ENCODE data around the gene OFD1.

OFD1 gene

GRCh38 chrX:13774696-13775095, 40.1 kb downstream of the OFD1 start:
- no peak overlapping the region for H3K4me2 ChIP-seq (ENCODE audit: insufficient read depth, low read length)
- no peaks in the 10 kb centered on the region for H3K79me2 ChIP-seq (ENCODE audit: insufficient read depth, low read length)
- no peak overlapping the region for H3K4me3 ChIP-seq (ENCODE audit: low read depth in 1 of 2, low read length in 2 of 2)
- ATAC-seq (ENCODE audit: insufficient read depth, low read depth) (no peak), DNase-seq (no peak)
- H3K9me3 ChIP-seq (ENCODE audit: insufficient read depth, low read length, severe bottlenecking), result no peaks in the 10 kb centered on the region
- no peak for TF ChIP-seq EZH2 (IDR thresholded peaks at IDR 0.05; ENCODE audit: borderline replicate concordance, low read depth, low read length, severe bottlenecking)
- no peak for TF ChIP-seq CTCF (IDR thresholded peaks at IDR 0.05; ENCODE audit: borderline replicate concordance, extremely low read depth, low read length, poor library complexity, severe bottlenecking)
- no peaks in the 10 kb centered on the region for H3K4me1 ChIP-seq (ENCODE audit: insufficient read depth, low read length)
- H3K27me3 ChIP-seq (ENCODE audit: insufficient read depth, low read length, poor library complexity), result no peaks in the 10 kb centered on the region
- no peak overlapping the region for H2AFZ ChIP-seq (ENCODE audit: low read depth, low read length)
- no peak overlapping the region for H3K27ac ChIP-seq (ENCODE audit: low read length)
- H4K20me1 ChIP-seq (ENCODE audit: insufficient read depth, low read length), result no peaks in the 10 kb centered on the region
- no peak overlapping the region for H3K9ac ChIP-seq (ENCODE audit: low read depth, low read length)
- H3K36me3 ChIP-seq (ENCODE audit: insufficient read depth, low read length), result peaks cover 21% of the 10 kb centered on the region; the same call in 1 of the 2 replicates

DNA sequence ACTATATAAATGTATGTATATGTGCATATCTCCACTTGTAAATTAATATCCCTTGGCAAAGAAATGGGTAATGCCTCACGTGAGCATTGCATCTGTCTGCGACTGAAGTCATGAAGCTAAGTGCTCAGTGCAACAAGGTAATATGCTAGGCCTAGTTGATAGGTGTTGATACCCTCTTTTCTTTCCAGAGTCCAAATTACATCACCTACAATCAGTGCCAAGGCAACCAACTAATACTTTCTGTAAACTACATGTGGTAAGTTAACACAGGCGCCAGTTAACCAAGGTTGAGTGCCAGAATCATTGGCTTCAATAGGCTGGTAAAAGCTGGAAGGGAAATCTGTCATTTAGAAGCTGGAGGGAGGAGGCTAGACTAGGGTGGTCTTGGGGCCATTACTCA, 41.3 kb downstream of the OFD1 start:
- no peak overlapping the region for H2AFZ ChIP-seq (ENCODE audit: low read depth, low read length)
- H3K9me3 ChIP-seq (ENCODE audit: insufficient read depth, low read length, severe bottlenecking), result no peaks in the 10 kb centered on the region
- H3K27ac ChIP-seq (ENCODE audit: low read length), result no peak overlapping the region
- TF ChIP-seq EZH2 (IDR thresholded peaks at IDR 0.05; ENCODE audit: borderline replicate concordance, low read depth, low read length, severe bottlenecking) (no peak), CTCF (IDR thresholded peaks at IDR 0.05; ENCODE audit: borderline replicate concordance, extremely low read depth, low read length, poor library complexity, severe bottlenecking) (no peak)
- H3K9ac ChIP-seq (ENCODE audit: low read depth, low read length), result no peak overlapping the region
- peaks cover 9% of the 10 kb centered on the region; the same call in 1 of the 2 replicates for H3K36me3 ChIP-seq (ENCODE audit: insufficient read depth, low read length)
- H4K20me1 ChIP-seq (ENCODE audit: insufficient read depth, low read length), result no peaks in the 10 kb centered on the region
- no peaks in the 10 kb centered on the region for H3K4me1 ChIP-seq (ENCODE audit: insufficient read depth, low read length)
- DNase-seq (no peak), ATAC-seq (ENCODE audit: insufficient read depth, low read depth) (no peak)
- no peak overlapping the region for H3K4me2 ChIP-seq (ENCODE audit: insufficient read depth, low read length)
- H3K27me3 ChIP-seq (ENCODE audit: insufficient read depth, low read length, poor library complexity), result no peaks in the 10 kb centered on the region
- no peaks in the 10 kb centered on the region for H3K79me2 ChIP-seq (ENCODE audit: insufficient read depth, low read length)
- H3K4me3 ChIP-seq (ENCODE audit: low read depth in 1 of 2, low read length in 2 of 2), result no peak overlapping the region

DNA sequence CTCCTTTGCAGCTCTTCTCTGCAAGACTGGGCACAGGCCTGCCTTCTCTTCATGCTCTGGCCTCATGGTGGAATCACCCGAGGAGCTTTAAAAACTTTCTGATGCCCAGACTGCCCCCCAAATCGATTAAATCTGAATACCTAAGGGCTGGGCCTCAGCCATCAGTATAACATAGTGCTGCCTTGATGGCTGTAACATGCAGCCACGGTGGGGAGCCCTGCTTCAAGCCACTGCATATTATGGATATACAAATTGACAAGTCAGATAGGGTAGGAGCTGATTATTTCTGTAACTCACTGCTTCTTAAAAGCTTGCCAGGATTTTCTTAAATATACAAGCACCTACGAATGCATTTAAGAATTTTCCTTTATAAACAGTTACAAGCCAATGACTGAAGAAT, 41.8 kb downstream of the OFD1 start:
- Histone ChIP-seq H3K9ac (ENCODE audit: low read depth, low read length) (no peak overlapping the region), H3K9me3 (ENCODE audit: insufficient read depth, low read length, severe bottlenecking) (no peaks in the 10 kb centered on the region), H2AFZ (ENCODE audit: low read depth, low read length) (no peak overlapping the region), H3K4me3 (ENCODE audit: low read depth in 1 of 2, low read length in 2 of 2) (no peak overlapping the region), H4K20me1 (ENCODE audit: insufficient read depth, low read length) (no peaks in the 10 kb centered on the region), H3K27me3 (ENCODE audit: insufficient read depth, low read length, poor library complexity) (no peaks in the 10 kb centered on the region), H3K4me2 (ENCODE audit: insufficient read depth, low read length) (no peak overlapping the region), H3K4me1 (ENCODE audit: insufficient read depth, low read length) (no peaks in the 10 kb centered on the region), H3K36me3 (ENCODE audit: insufficient read depth, low read length) (peaks cover 9% of the 10 kb centered on the region; the same call in 1 of the 2 replicates), H3K79me2 (ENCODE audit: insufficient read depth, low read length) (no peaks in the 10 kb centered on the region), H3K27ac (ENCODE audit: low read length) (no peak overlapping the region)
- TF ChIP-seq CTCF (IDR thresholded peaks at IDR 0.05; ENCODE audit: borderline replicate concordance, extremely low read depth, low read length, poor library complexity, severe bottlenecking) (no peak), EZH2 (IDR thresholded peaks at IDR 0.05; ENCODE audit: borderline replicate concordance, low read depth, low read length, severe bottlenecking) (no peak)
- ATAC-seq (ENCODE audit: insufficient read depth, low read depth), result no peak
- DNase-seq, result no peak

DNA sequence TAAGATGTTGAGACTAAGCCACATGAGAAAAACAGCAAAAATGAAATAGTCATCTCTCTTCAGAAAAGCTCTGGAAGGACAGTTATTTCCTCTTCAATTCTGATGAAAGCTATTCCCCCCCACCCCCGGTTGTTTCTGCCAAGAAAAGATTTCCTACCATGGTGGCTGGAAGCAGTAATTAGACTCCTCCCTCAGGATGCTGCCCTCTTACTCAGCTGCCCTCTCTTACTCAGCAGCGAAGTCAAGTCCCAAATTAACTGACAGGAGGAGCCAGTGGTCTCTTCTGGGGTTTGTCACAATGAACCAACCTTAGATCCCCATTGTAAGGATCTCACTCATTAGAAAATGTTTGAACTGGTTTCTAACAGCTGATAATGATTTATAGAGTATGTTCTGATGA, 44.4 kb downstream of the OFD1 start:
- Histone ChIP-seq H4K20me1 (ENCODE audit: insufficient read depth, low read length) (no peaks in the 10 kb centered on the region), H3K27me3 (ENCODE audit: insufficient read depth, low read length, poor library complexity) (no peaks in the 10 kb centered on the region)
- no peak for TF ChIP-seq EZH2 (IDR thresholded peaks at IDR 0.05; ENCODE audit: borderline replicate concordance, low read depth, low read length, severe bottlenecking)
- TF ChIP-seq CTCF (IDR thresholded peaks at IDR 0.05; ENCODE audit: borderline replicate concordance, extremely low read depth, low read length, poor library complexity, severe bottlenecking), result no peak

More for the DNA sequence above, 44.4 kb downstream of the OFD1 start:
- no peaks in the 10 kb centered on the region for H3K9me3 ChIP-seq (ENCODE audit: insufficient read depth, low read length, severe bottlenecking)
- no peak overlapping the region for H2AFZ ChIP-seq (ENCODE audit: low read depth, low read length)
- H3K36me3 ChIP-seq (ENCODE audit: insufficient read depth, low read length), result peaks cover 9% of the 10 kb centered on the region; the same call in 1 of the 2 replicates
- H3K4me2 ChIP-seq (ENCODE audit: insufficient read depth, low read length), result no peak overlapping the region
- no peaks in the 10 kb centered on the region for H3K79me2 ChIP-seq (ENCODE audit: insufficient read depth, low read length)
- H3K4me1 ChIP-seq (ENCODE audit: insufficient read depth, low read length), result no peaks in the 10 kb centered on the region
- no peak overlapping the region for H3K9ac ChIP-seq (ENCODE audit: low read depth, low read length)
- no peak for ATAC-seq (ENCODE audit: insufficient read depth, low read depth)
- no peak overlapping the region for H3K27ac ChIP-seq (ENCODE audit: low read length)
- no peak for DNase-seq
- H3K4me3 ChIP-seq (ENCODE audit: low read depth in 1 of 2, low read length in 2 of 2), result no peak overlapping the region

Measured in DND-41 (cell line).